ENCODE measurements around the gene PIMREG.
"Not testable (repeated sequence)": the region's sequence is repeated elsewhere in the genome, so short reads cannot be mapped to it uniquely, and the experiment has no call there.

PIMREG gene

GRCh38 chr17:6480303-6480675, 36.0 kb downstream of the PIMREG start:
- no peak for FAIRE-seq

DNA sequence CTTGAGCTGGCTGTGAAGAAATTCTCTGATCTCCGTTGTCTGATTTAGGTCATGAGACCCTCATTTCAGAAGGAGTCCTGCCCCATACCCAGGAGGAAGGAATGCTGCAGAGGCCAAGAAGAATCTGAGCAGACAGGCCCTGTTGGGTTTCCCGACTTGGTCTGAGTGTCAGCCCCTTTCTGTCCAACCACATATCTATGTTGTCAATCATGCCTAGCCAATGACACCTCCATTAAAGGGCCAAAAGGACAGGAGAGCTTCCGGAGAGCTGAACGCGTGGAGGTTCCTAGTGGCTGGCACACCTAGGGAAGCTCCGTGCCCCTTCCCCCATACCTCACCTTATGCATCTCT, 37.8 kb downstream of the PIMREG start:
- FAIRE-seq: no peak

DNA sequence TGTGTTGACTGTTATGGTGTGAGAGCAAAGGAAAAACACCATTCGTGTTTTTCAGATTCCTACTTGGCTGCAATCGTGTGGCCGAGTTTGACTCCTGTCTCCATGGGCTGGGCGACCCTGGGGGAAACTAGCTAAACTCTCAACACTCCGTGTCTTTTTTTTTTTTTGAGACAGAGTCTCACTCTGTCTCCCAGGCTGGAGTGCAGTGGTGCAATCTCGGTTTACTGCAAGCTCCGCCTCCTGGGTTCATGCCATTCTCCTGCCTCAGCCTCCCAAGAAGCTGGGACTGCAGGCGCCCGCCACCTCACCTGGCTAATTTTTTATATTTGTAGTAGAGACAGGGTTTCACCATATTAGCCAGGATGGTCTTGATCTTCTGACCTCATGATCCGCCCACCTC, 38.5 kb downstream of the PIMREG start:
- FAIRE-seq: not testable (repeated sequence)

DNA sequence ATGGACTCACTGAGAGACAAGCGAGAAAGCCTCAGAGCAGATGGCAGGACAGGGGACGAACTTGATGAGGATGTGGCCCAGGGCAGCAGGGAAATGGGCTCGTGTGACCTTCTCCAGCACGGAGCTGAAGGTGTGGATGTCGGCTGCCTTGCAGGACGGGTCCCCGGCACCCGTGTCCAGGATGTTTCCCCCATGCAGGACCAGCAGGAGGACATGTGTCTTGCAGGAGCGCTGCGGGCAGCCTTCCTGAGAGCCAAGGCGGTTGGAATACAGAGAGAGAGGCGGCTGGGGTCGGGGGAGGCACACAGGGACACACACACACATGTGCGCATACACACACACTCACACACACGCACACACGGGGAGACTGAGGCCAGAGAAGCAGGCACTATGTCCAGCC, 39.3 kb downstream of the PIMREG start:
- no peak for FAIRE-seq

GRCh38 chr17:6485646-6486412, 41.6 kb downstream of the PIMREG start:
- FAIRE-seq: no peak

DNA sequence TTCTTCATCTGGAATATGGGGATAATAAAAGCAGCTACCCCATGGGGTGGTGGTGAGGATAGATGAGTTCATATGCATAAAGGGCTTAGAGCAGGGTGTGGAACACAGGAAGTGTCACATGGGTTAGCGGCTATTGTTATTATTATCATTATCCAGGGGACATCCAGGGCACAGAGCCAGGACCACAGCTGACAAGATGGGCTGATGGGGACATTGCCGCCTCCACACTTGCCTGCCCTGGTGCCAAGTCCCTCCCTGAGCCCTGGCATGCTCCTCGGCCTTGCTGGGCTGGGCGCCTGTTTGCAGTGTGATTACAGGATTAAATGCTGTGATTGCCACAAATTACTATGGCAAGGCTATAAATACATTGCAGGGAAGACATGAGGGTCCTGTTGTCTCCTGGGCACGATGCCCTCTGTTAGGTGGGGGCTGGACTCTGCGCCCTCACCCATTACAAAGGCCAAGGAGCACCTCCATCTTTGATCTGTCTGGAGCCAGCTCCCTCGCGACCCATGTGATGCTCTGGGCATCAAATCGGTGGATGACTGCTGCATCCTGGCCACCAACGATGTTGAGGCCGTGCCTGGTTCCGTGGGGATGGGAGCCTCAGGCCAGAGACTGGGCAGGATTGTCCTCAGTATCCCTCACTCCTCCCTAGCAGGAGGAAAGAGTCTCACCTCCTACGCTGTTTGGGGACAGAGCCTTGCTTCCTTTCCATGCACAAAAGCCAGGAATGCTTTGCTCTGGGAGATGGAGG, 43.2 kb downstream of the PIMREG start:
- FAIRE-seq: no peak

- no peak for FAIRE-seq
Measured at GRCh38 chr17:6488008-6488539, 43.8 kb downstream of the PIMREG start.

DNA sequence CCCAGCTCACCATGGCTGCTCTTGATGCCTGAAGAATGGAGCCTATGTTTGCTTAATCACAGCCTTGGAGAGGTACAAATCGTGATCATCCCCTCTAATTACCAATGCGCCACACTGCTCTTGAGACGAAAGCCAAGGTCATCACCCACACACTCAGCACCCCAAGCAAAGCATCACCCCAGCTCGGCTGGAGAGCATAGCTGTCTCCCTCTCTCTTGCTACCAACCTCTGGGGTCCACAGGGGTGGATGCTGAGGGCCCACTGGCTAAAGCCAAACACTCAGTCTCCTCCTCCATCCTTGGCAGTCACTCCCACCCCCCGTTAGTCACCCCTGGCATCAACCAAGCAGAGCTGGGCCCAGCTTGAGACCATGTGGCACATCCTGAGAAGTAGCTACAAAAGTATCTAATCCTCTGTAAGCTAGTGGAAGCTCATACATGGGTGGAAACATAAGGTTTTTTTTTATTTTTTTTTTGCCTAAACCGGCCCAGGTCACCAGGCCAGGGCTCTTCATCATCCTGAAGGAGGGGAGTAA, 44.8 kb downstream of the PIMREG start:
- FAIRE-seq: no peak

DNA sequence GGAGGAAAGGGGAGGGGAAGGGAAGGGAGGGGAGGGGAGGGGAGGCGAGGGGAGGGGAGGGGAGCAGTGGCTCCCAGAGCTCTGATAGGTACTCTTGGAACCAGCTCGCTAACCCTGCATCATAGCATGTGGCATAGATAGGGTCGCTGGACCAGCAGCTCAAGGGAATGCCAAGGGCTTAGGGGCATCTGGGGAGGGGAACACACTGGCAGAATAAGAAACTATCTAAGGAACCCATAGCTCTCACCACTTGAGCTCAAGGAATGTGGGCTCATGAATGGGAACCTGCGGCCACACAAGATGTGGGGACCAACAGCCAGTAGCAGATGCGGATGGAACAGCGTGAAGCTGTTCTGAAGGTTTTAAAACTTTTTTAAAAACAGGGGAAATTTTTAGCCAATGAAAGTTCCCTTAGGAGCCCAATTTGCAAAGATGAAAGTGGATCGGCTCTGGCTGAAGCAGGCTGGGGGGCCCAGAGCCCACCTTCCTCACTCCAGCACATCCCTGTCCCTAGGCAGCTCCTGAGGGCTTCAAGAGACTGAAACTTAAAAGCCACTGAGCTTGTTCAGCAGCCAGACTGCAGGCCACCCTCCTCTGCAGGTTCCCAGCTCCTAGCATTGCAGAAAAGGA, 46.9 kb downstream of the PIMREG start:
- FAIRE-seq: no peak

DNA sequence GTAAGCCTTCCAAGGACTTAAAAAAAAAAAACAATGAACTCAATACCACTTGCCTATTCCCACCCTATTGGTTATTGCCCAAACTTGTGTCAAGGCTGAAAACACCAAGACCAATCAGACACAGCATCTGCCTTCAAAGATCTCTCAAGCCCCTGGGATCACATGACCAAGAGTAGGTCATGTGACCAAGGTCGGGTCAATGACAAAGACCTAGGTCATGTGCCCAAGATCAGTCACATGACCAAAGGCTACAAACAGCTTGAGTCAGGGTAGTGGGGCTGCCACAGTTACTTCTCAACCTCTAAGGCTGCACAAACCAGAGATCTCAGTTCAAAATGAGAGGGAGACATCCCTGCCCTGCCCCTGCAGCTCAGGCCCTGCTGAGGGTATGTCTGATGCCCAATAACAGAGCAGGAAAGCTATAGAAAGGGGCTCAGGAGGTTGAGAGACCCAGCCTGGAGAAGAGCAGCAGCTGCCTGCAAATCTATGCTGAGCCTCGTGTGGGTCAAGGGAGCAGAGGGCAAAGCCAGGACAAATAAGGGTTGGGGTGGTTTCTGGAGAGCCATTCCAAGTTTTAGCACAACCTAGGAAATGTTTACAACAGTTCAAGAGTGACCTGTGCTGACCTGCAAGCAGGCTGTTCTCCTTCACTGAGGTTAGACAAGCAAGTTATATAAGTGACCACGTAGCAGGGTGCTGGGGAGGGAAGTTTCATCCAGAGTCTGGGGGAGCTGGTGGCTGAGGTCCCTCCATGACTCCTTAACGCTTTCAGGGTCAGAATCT, 48.8 kb downstream of the PIMREG start:
- FAIRE-seq: no peak

- no peak for FAIRE-seq
Measured at GRCh38 chr17:6494239-6494941, 50.1 kb downstream of the PIMREG start.

DNA sequence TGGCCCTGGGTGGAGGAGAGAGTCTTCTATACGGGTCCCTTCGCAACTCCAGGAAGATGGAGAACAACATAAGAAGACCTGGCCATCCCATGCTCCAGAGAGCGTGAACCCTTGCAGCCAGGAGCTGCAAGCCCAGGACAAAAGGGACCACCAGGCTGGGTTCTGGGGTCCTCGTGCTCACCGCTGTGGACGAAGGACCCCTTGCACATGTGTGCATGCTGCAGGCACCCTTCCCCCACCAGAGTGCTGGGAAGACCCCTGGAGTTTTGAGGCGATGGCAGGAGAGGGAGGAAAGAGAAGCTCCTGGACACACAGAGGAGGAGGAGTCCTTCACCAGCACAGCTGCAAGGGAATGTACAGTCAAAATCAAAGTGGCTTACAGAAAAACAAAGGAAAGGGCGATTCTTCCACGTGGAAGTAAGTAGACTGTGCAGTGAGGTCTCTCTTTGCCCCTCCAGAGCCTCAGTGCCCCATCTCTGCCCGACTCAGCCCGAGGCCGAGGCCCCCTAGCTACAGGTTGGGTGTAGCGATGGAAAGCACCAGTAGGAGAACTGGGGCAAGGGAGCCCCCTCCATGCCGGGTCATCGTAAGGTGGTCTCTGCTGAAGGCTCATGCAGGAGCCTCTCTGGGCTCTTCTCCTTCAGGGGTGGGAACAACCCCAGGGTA, 51.3 kb downstream of the PIMREG start:
- FAIRE-seq: no peak

- no peak for FAIRE-seq
Measured at GRCh38 chr17:6496116-6496481, 51.8 kb downstream of the PIMREG start.

DNA sequence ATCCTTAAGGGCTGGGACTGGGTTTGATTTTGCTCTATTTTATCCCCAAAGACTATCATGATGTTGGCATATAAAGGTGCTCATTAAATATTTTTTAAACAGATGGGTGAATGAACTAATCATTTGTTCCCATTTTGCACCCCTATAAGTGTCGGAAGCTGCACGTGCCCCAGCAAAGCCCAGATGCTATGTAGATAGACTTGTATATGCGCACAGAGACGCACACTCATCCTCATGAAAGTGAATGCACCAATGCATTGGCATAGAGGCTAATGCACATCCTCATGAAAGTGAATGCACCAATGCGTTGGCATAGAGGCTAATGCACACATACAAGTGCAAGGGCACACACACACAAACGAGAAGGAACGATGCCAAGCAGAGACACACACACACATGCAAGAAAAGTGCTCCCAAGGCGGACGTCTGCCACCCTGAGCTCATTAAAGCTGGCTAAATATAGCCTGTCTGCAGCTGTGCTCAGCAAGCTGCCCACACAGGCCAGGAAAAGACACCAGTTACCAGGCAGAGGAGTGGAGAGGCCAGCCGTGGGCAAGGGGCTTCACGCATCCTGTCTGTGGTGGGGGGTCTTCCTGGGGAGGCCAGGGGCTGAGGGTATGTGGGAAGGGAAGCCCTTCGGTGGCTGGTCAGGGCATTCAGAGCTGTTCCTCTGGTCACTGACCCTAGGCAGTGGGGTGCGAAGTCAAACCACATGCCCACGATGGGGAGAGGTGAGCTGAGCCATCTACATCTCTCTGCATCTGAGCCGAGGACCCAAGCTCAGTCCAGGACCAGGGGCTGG, 52.6 kb downstream of the PIMREG start:
- no peak for FAIRE-seq

DNA sequence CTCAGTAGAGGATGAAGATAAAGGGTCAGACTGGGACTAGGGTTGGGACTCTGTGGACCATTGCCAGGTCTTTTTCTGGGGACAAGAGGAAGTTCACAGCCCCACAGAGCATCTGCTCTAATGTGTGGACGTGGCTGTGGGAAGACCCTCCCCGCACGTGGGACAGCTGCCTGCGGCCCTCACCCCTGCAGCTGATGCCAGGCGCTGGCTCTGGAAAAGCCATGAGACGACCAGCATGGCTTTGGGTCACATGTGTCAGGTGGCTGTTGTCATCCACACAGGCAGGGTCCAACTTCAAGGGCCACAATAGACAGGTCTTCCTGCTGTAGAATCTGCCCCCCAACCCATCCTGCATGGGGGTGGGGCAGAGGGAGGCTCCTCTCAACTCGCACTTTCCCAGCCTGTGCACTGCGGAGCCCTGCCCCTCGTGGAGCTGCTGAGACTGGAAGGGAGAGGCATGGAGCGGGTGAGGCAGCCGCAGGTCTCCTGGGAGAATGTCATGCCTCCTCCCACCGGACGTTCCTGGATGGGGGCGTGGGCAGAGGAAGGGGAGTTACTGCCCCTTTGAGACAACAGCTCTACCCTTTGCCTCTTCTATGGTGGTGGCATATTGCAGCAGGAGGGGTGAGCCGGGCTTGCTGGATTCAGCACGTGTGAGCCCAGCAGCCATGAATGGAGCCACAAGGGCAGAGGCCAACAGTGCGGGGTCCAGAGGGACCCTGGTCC, 53.4 kb downstream of the PIMREG start:
- no peak for FAIRE-seq

DNA sequence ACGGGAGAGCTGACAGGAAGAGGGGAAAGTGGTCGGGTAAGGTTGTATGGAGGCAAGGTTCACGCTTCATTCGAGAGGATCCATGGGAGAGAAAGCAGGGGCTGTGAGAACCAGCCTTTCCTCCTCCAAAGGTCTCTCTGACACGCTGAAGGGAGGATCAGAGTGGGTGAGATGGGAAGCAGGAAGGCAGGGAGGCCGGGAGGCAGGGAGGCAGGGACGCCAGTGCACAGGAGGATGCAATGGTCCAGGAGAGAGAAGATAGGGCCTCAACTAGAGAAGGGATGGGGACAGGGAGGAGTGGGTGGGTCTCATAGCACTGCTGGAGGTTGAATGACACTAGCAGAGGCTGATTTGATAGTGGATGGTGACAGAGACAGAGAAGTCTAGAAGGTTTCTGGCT, 54.1 kb downstream of the PIMREG start:
- no peak for FAIRE-seq

GRCh38 chr17:6498901-6499540, 54.8 kb downstream of the PIMREG start:
- FAIRE-seq: no peak

Measured in A204.1 (cell line).